GM10847 (cell line): ENCODE data around the gene MMD.

ENCODE experiments used
- POLR2A ChIP-seq: IDR thresholded peaks from 2 replicates; pipeline ENCODE4 v1.6.1; 2011; ENCODE audit not compliant: insufficient read length; ENCODE audit errors: extremely low read depth

The MMD gene

GRCh38 chr17:55411463-55411855, 10.2 kb downstream of the MMD start:
- no peak for TF ChIP-seq POLR2A

- TF ChIP-seq POLR2A, result no peak
Measured at GRCh38 chr17:55410722-55411462, 10.7 kb downstream of the MMD start.

- no peak for TF ChIP-seq POLR2A
Measured at GRCh38 chr17:55409030-55409800, 12.4 kb downstream of the MMD start.

- no peak for TF ChIP-seq POLR2A
Measured at GRCh38 chr17:55407641-55408566, 13.7 kb downstream of the MMD start.

- TF ChIP-seq POLR2A, result no peak
Measured at GRCh38 chr17:55405600-55405999, 16.0 kb downstream of the MMD start.

- no peak for TF ChIP-seq POLR2A
Measured at GRCh38 chr17:55402374-55402773, 19.3 kb downstream of the MMD start.

- TF ChIP-seq POLR2A, result no peak
Measured at GRCh38 chr17:55398689-55399088, 22.9 kb downstream of the MMD start.

GRCh38 chr17:55395803-55396505, 25.7 kb downstream of the MMD start:
- no peak for TF ChIP-seq POLR2A

- no peak for TF ChIP-seq POLR2A
Measured at GRCh38 chr17:55394357-55395021, 27.1 kb downstream of the MMD start.

GRCh38 chr17:55391764-55392467, 29.7 kb downstream of the MMD start:
- no peak for TF ChIP-seq POLR2A

- no peak for TF ChIP-seq POLR2A
Measured at GRCh38 chr17:55391244-55391757, 30.3 kb downstream of the MMD start.

GRCh38 chr17:55390364-55390977, 31.2 kb downstream of the MMD start:
- no peak for TF ChIP-seq POLR2A

GRCh38 chr17:55388842-55389241, 32.8 kb downstream of the MMD start:
- no peak for TF ChIP-seq POLR2A
